ENCODE measurements around the gene ANKRD29.
"Not testable (repeated sequence)": the region's sequence is repeated elsewhere in the genome, so short reads cannot be mapped to it uniquely, and the experiment has no call there.

The ANKRD29 gene

GRCh38 chr18:23578891-23579653 is 83.6 kb downstream of the ANKRD29 start:
- DNase-seq, result no peak

GRCh38 chr18:23578067-23578701 is 84.5 kb downstream of the ANKRD29 start:
- no peak for DNase-seq

GRCh38 chr18:23577521-23577920 is 85.2 kb downstream of the ANKRD29 start:
- not testable (repeated sequence) for DNase-seq

- no peak for DNase-seq
Observed at GRCh38 chr18:23575309-23575651, 87.4 kb downstream of the ANKRD29 start.

GRCh38 chr18:23574611-23575308 is 88.0 kb downstream of the ANKRD29 start:
- DNase-seq, result no peak

GRCh38 chr18:23573626-23574431 is 88.9 kb downstream of the ANKRD29 start:
- peak; percentile 46 for DNase-seq

- DNase-seq, result no peak
Observed at GRCh38 chr18:23573020-23573419, 89.7 kb downstream of the ANKRD29 start.

GRCh38 chr18:23572570-23572969 is 90.1 kb downstream of the ANKRD29 start:
- no peak for DNase-seq

GRCh38 chr18:23572012-23572411 is 90.7 kb downstream of the ANKRD29 start:
- no peak for DNase-seq

- DNase-seq, result no peak
Observed at GRCh38 chr18:23570912-23571504, 91.7 kb downstream of the ANKRD29 start.

GRCh38 chr18:23569299-23570063 is 93.2 kb downstream of the ANKRD29 start:
- DNase-seq, result no peak

GRCh38 chr18:23568281-23569138 is 94.2 kb downstream of the ANKRD29 start:
- no peak for DNase-seq

- DNase-seq, result no peak
Observed at GRCh38 chr18:23567671-23568070, 95.0 kb downstream of the ANKRD29 start.

- DNase-seq, result no peak
Observed at GRCh38 chr18:23565916-23566547, 96.7 kb downstream of the ANKRD29 start.

- DNase-seq, result peak; percentile 8
Observed at GRCh38 chr18:23563377-23564043, 99.2 kb downstream of the ANKRD29 start.

- no peak for DNase-seq
Observed at GRCh38 chr18:23560186-23560585, 102.5 kb downstream of the ANKRD29 start.

- DNase-seq, result not testable (repeated sequence)
Observed at GRCh38 chr18:23557511-23557910, 105.2 kb downstream of the ANKRD29 start.

GRCh38 chr18:23556145-23556780 is 106.4 kb downstream of the ANKRD29 start:
- no peak for DNase-seq

GRCh38 chr18:23553887-23554286 is 108.8 kb downstream of the ANKRD29 start:
- no peak for DNase-seq

Data from activated CD4-positive, alpha-beta T cell treated with anti-CD3 and anti-CD28 coated beads for 48 hours (primary cell).